PC-9 (cell line): ENCODE results near the gene CDH11.

Experiments
- EZH2 ChIP-seq: fragments of 200-600 bp; sonication (generic); IDR thresholded peaks from 2 replicates; pipeline ENCODE4 v1.8.0; 2017; ENCODE audit warnings: antibody characterized with exemption, low read depth
- TF ChIP-seq, protein P1 (sequence below): fragments of 200-600 bp; sonication (generic); conservative IDR thresholded peaks from 2 replicates; pipeline ENCODE4 v1.6.1; 2017; ENCODE audit warnings: mixed run types, antibody characterized with exemption, mild to moderate bottlenecking, moderate library complexity

GRCh38 chr16:65120831-65121721, 787 bp downstream of the CDH11 start:
- TF ChIP-seq, protein P1, sequence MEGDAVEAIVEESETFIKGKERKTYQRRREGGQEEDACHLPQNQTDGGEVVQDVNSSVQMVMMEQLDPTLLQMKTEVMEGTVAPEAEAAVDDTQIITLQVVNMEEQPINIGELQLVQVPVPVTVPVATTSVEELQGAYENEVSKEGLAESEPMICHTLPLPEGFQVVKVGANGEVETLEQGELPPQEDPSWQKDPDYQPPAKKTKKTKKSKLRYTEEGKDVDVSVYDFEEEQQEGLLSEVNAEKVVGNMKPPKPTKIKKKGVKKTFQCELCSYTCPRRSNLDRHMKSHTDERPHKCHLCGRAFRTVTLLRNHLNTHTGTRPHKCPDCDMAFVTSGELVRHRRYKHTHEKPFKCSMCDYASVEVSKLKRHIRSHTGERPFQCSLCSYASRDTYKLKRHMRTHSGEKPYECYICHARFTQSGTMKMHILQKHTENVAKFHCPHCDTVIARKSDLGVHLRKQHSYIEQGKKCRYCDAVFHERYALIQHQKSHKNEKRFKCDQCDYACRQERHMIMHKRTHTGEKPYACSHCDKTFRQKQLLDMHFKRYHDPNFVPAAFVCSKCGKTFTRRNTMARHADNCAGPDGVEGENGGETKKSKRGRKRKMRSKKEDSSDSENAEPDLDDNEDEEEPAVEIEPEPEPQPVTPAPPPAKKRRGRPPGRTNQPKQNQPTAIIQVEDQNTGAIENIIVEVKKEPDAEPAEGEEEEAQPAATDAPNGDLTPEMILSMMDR: no peak
- TF ChIP-seq EZH2: no peak
